Medulla oblongata (tissue), 1 donor: ENCODE results near the gene PLK5.

Source experiments
- DNase-seq: peaks from one replicate; pipeline ENCODE4 v3.0.0-alpha.2; 2015; ENCODE audit errors: extremely low spot score

The PLK5 gene

DNA sequence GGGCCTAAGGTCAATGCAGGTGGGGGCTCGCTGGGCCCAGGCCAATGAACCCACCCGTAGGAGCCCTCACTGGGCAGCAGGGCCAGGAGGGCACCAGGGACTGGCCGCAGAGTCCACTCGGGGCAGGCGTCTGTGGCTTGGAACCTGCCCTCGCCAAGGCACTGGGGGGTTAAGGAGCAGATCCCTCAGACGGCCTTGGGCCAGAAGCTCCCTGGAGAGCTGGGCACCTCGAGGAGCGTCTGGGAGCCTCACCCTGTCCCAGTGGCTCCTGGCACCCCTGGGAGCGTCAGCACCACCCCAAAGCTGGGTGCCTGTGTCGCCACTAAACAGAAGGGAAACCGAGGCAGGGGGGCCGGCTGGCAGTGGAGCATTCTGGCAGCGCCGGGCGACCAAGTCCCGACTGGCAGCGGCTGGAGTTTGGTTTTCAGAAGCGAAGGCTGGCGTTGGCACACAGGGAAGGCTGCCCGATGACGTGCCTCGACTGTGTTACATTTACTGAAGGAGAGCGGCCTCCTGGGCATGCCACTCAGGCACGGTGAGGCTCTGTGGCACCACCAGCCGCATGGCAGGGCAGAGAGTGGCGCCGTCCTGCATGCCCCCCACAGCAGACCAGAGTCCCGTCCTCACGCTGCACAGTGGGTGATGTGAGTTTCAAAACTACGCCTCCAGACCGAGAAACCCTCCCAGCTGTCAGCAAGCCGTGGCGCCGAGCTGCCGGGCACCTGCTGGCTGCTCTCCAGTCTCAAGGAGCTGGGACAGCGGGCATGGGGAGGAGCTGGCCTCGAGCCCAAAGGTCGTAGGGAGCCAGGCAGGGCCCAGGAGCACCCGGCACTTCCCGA, 53.4 kb downstream of the PLK5 start:
- no peak for DNase-seq

DNA sequence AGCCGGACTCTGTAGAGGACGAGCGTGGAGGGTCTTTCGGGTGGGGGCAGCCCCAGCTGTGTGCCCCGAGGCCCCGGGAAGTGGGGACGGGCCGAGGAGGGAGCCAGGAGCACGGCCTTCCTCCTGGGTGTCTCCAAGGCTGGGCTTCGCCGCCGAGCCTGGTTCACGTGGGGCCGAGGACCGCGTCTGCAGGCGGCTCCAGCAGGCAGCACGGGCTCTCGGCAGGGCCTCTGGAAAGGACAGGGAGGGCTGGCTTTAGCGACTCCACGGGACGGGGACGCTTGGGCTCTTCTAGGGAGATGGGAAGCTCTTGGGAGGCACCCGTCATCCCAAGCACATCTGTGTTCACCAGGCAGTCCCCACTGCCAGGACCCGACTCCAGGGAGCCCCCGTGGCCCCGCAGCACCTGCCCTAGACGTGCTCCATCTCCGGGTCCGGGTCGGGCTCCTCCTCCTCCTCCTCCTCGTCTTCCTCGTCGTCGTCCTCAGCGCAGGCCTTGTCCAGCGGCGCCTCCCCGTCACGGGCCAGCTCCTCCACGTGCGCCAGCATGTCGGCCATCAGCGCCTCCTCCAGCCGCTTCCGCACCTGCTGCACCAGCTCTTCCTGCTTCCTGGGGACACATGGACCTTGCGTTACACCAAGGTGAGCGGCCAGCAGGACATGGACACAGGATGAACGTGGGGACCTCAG, 54.2 kb downstream of the PLK5 start:
- no peak for DNase-seq

DNA sequence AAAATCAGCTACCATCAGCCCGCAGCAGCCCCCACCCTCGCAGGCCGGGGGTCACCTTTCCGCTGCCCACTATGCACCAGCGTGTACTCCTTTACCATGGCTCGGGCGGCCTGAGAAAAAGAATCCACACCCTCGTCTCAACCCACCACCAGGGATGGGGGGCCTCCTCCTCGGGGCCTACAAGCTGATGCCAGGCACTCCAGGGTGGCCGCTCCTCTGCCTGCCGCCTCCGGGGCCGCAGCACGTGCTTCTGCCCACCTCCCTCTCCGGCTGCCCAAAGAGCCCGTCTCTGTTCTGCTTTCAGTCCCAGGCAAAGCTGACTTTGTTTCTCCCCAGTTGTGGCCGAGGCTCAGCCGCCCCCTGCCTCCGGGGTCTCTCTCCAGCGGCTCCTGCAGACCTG, 55.3 kb downstream of the PLK5 start:
- no peak for DNase-seq

DNA sequence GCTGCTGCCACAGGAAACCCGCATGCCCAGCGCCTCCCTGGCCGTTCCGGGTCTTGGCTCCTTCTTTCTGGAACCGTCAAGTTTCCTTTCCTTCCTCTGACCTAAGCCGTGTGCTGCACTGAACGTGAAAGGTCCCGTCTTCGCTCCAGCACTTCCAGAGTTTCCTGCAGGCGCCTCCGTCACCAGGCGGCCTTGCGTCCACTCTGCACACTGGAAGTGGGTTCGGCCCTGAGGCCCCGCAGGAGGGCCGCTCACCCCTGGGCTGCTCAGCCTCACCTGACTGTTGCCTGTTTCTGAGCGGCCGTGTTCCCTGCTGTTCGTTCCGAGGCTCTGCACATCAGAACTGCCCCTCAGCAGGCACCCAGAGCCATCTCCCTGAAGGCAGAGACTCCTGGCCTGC, 56.5 kb downstream of the PLK5 start:
- no peak for DNase-seq

DNA sequence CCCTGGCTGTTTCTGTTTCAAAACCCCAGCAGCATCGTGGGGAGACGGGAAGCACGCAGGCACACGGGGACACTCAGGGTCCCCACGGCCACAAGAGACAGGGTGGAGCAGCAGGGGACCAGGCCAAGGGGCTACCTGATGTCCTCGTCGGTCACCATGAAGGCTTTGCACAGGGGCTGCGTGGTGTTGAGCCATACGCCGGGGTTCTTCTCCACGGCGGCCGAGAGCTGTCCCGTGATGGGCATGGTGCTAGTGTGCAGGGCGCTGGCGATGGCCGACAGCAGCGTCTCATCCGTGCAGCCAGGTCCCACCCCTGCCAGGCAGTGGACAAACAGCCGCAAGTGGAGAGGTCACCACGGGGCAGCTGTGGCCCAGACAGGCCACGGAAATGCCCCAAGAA, 57.1 kb downstream of the PLK5 start:
- no peak for DNase-seq

DNA sequence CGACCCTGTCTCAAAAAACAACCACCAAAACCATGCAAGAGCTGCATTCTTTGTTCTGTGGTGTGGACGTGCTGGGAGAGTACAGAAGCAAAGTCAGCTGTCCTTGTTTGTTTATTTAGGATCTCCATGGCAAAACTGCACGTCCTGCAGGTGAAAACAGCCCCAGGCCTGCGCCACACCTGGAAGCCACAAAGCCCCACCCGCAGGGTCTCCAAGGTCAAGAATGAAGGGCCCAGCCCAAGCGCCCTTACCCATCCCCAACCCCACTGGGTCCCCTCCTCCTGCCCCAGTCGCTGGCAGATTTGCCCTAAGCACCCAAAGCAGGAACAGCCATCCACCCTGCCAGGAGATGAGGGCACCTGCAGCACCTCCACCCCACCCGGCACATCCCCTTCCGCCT, 58.3 kb downstream of the PLK5 start:
- no peak for DNase-seq

DNA sequence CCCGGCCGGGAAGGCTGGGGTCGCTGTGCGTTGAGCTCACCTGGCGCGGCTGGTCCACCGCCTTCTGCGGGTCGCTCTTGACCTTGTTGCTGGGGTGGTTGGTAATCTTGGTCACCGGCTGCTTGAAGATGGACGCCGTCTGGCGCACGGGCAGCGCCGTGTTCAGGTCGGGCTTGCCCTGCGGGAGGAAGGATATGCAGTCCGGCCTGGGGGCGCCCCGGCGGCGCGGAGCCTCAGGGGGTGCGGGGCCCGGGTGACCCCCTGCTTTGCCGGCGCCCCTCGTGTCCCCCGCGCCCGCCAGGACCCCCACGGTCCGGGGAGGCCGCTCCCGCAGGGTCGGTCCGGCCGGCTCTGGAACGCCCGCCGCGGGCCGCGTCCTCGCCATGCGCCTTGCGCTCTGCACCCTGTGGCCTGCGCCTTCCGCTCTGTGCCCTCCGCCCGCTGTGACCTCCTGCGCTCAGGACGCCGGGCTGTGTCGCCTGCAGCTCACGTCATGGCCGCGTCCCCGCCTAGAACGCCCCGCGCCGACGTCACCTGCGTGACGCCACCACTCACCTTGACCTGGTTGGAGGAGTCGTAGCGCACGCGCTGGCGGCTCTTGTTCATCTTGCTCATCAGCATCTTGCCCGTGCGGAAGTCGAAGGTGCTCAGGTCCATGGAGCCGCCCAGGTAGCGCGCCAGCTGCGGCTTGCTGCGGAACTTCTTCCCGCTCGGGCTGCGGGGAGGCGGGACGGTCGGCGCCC, 60.8 kb downstream of the PLK5 start:
- no peak for DNase-seq

DNA sequence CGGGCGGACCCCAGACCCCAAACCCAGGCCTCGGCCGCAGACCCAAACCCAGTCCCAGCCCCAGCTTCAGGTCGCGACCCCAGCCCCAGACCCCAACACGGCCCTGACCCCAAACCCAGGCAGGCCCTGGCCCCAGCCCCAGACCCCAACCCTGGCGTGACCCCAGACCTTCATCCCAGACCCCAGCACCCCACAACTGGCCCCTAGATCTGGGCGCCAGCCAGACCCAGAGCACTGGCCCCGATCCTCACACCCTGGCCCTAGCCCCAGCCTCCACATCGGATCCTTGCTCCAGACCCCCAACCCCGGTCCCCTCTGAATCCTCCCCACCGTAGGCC, 61.3 kb downstream of the PLK5 start:
- DNase-seq: no peak
